ENCODE measurements around the gene NUDT19. TPM values are rescaled to one million over a fixed set of nuclear protein-coding genes. Genes with fewer than 3 reads are reported as not detected.

NUDT19 gene
- total and polyA plus RNA-seq, 9 of the 15 experiments (the other 6 are each of a cell fraction or from before 2014, with no cell fraction given) = 9.6 to 38.6 (median 14.4) TPM

GRCh38 chr19:32691952-32692726 is 518 bp downstream of the NUDT19 start:
- Histone ChIP-seq H3K27ac (ENCODE audit: extremely low read depth, low read depth, low read length) (peak overlapping the region; percentile 86), H3K27me3 (ENCODE audit: control insufficient read depth in 2 of 2, insufficient read depth in 2 of 2, low read length in 2 of 2) (no peaks in the 10 kb centered on the region), H3K4me3 (peak overlapping the region; percentile 73), H4K20me1 (replicated peaks; ENCODE audit: control insufficient read depth, insufficient read depth, low read length) (no peaks in the 10 kb centered on the region), H3K9me3 (replicated peaks; ENCODE audit: control insufficient read depth, insufficient read depth, low read depth, low read length) (peaks cover 23% of the 10 kb centered on the region), H3K4me2 (ENCODE audit: insufficient read depth, low read length) (peak overlapping the region; percentile 96), H3K9me1 (ENCODE audit: control insufficient read depth, insufficient read depth, low read length) (no peaks in the 10 kb centered on the region), H3K9ac (ENCODE audit: insufficient read depth in 1 of 2, low read depth in 2 of 2, low read length in 2 of 2) (peak overlapping the region; percentile 89 to 100), H3K4me1 (replicated peaks in 1 of 2; ENCODE audit: control insufficient read depth in 2 of 2, insufficient read depth in 2 of 2, low read length in 2 of 2) (peaks cover 19 to 34% of the 10 kb centered on the region in 2 experiments; a peak in 4 of 5 replicates), H2AFZ (ENCODE audit: low read depth, low read length) (peak overlapping the region; percentile 88), H3K79me2 (ENCODE audit: control insufficient read depth, insufficient read depth, low read length) (peaks cover 79% of the 10 kb centered on the region), H3K36me3 (ENCODE audit: control insufficient read depth, insufficient read depth, low read length) (peaks cover 33% of the 10 kb centered on the region)
- ChIA-PET POLR2A (interaction anchor here (0.6 to 1.9 kb wide), 12 partner anchors 9 to 672 kb away, joined by 3 to 11 read pairs (median 4); partner anchors contain the start of genes ANKRD27, RGS9BP and ZNF507), CTCF (ENCODE audit: low intra/inter-chr PET ratio) (interaction anchor here (0.7 kb wide), 1 partner anchor 1923 kb away, joined by 6 read pairs; no protein-coding TSS in a partner anchor)
- in situ Hi-C loops (cut with MboI) = no loop called here
- intact Hi-C loops (cut with micrococcal nuclease) = loop anchor here (10.0 kb wide), 1 partner anchor 283 kb away; the partner anchor contains the start of genes CEP89 and FAAP24
- BruUV-seq (replicated peaks) = no TSS peak
- WGBS (ENCODE audit: insufficient coverage, low coverage, missing lambda C conversion rate) = under 1% methylated on average over 85 of the region's 93 CpGs
- ATAC-seq (peak; percentile 73), DNase-seq (ENCODE audit: extremely low read depth in 1 of 4, low spot score in 3 of 4) (peak; percentile 58 to 76 (median 62)), FAIRE-seq (no peak)
- TF ChIP-seq REST (IDR thresholded peaks at IDR 0.05; ENCODE audit: borderline replicate concordance) = no peak; the same call in 1 of the 2 replicates
- TF ChIP-seq REST (CRISPR knock-in tag; IDR thresholded peaks at IDR 0.05; ENCODE audit: low read depth) = no peak
- TF ChIP-seq PCBP2 (IDR thresholded peaks at IDR 0.05; ENCODE audit: low read depth, low read length, poor library complexity, severe bottlenecking) = no peak
- TF ChIP-seq, protein P1, sequence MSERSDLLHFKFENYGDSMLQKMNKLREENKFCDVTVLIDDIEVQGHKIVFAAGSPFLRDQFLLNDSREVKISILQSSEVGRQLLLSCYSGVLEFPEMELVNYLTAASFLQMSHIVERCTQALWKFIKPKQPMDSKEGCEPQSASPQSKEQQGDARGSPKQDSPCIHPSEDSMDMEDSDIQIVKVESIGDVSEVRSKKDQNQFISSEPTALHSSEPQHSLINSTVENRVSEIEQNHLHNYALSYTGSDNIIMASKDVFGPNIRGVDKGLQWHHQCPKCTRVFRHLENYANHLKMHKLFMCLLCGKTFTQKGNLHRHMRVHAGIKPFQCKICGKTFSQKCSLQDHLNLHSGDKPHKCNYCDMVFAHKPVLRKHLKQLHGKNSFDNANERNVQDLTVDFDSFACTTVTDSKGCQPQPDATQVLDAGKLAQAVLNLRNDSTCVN (CRISPR knock-in tag; IDR thresholded peaks at IDR 0.05) = no peak
- TF ChIP-seq NONO (IDR thresholded peaks at IDR 0.05; ENCODE audit: low read depth in 2 of 2, low read length in 1 of 2) = peak; percentile 57 to 75; a peak in 3 of 4 replicates
- TF ChIP-seq OTX1 (CRISPR knock-in tag; IDR thresholded peaks at IDR 0.05) = no peak
- TF ChIP-seq FOXJ2 (tag; IDR thresholded peaks at IDR 0.05) = no peak; the same call in 1 of the 2 replicates
- no peak for TF ChIP-seq ZNF3 (CRISPR knock-in tag; IDR thresholded peaks at IDR 0.05)
- TF ChIP-seq SMC3 (conservative IDR thresholded peaks at IDR 0.05; ENCODE audit: insufficient read depth, low read depth, low read length) = no peak
- no peak for TF ChIP-seq ZEB2 (IDR thresholded peaks at IDR 0.05)

Measured in K562 (cell line).